H9 (cell line): ENCODE data around the gene USP17L12. TPM values are rescaled to one million over a fixed set of nuclear protein-coding genes. Genes with fewer than 3 reads are reported as not detected.

Experiments used
- total RNA-seq: library from RNA; stranded (reverse); gene quantifications from 2 replicates; pipeline ENCODE4 v1.2.1, GENCODE V29; 2021

The USP17L12 gene
- total RNA-seq, 1 experiment from 2014 or later, result not detected

Other genes starting within 250 kb of the USP17L12 start
- gene FAM90A26, start 49.7 kb upstream of the USP17L12 start, total RNA-seq, result not detected in 2 replicates
- gene USP17L10, start 9.5 kb upstream of the USP17L12 start, total RNA-seq, result not detected in 2 replicates
- not detected in 2 replicates for gene USP17L11, start 4.7 kb upstream of the USP17L12 start, total RNA-seq
- not detected in 2 replicates for gene USP17L13, start 4.7 kb downstream of the USP17L12 start, total RNA-seq
- not detected in 2 replicates for gene USP17L15, start 14.2 kb downstream of the USP17L12 start, total RNA-seq
- gene USP17L17, start 23.7 kb downstream of the USP17L12 start, total RNA-seq, result not detected in 2 replicates
- not detected in 2 replicates for gene USP17L18, start 28.5 kb downstream of the USP17L12 start, total RNA-seq
- not detected in 2 replicates for gene USP17L19, start 33.2 kb downstream of the USP17L12 start, total RNA-seq
- gene USP17L20, start 38.0 kb downstream of the USP17L12 start, total RNA-seq, result not detected in 2 replicates
- gene USP17L21, start 42.7 kb downstream of the USP17L12 start, total RNA-seq, result not detected in 2 replicates
- not detected in 2 replicates for gene USP17L22, start 47.5 kb downstream of the USP17L12 start, total RNA-seq
- not detected in 2 replicates for gene USP17L24, start 105.0 kb downstream of the USP17L12 start, total RNA-seq
- gene USP17L25, start 109.8 kb downstream of the USP17L12 start, total RNA-seq, result not detected in 2 replicates
- not detected in 2 replicates for gene USP17L26, start 114.5 kb downstream of the USP17L12 start, total RNA-seq
- gene USP17L5, start 119.3 kb downstream of the USP17L12 start, total RNA-seq, result not detected in 2 replicates
- not detected in 2 replicates for gene USP17L27, start 124.0 kb downstream of the USP17L12 start, total RNA-seq
- gene USP17L28, start 128.7 kb downstream of the USP17L12 start, total RNA-seq, result not detected in 2 replicates
- not detected in 2 replicates for gene USP17L29, start 133.5 kb downstream of the USP17L12 start, total RNA-seq
- gene USP17L30, start 143.0 kb downstream of the USP17L12 start, total RNA-seq, result not detected in 2 replicates
- not detected in 2 replicates for gene DEFB131A, start 224.3 kb downstream of the USP17L12 start, total RNA-seq